ENCODE measurements around the gene CTR9. TPM values are rescaled to one million over a fixed set of nuclear protein-coding genes. Genes with fewer than 3 reads are reported as not detected.
"Not testable (repeated sequence)": the region's sequence is repeated elsewhere in the genome, so short reads cannot be mapped to it uniquely, and the experiment has no call there.

CTR9 gene
- total RNA-seq, 1 experiment from 2014 or later, result 25.1 TPM

- DNase-seq (ENCODE audit: low read depth), result peak; percentile 95
Observed at GRCh38 chr11:10818594-10818993, 67.5 kb downstream of the CTR9 start.

DNA sequence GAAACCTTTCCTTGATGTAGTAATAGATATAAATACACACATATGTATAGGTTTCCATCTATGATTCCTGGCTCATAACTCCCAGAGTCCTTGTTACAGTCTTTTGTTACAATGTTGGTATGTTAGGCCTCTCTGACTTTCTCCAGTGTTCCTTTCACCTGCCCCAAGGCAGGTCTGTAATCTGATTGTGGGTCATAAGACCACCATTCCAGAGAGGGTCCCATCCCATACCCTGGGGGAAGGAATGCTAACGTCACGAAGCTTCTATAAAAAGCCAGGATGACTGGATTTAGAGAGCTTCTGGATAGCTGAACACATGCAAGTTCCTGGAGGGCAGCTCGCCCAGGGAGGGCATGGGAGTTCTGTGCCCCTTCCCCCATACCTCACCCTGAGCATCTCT lies 71.4 kb downstream of the CTR9 start:
- not testable (repeated sequence) for DNase-seq (ENCODE audit: low read depth)

DNA sequence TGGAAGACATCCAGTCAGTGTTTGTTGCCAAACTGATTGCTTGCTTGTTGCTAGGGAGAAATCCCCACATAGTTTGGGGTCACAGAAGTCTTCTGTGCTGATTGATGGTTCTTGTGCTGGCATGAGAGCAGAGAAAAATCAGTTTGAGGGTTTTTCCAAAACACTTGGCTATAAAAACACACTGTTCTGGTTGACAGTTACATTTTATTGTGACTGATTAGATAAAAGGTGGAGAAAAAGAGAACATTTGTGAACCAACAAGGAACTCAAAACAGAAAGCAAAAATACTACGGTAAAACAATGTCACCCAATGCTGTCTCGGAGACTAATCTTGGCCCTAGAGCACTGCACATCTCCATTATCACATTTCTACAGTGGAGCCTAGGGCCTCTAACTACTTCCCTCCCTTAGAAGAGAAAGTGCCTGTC lies 72.1 kb downstream of the CTR9 start:
- DNase-seq (ENCODE audit: low read depth), result no peak

GRCh38 chr11:10824888-10825287 lies 73.8 kb downstream of the CTR9 start:
- no peak for DNase-seq (ENCODE audit: low read depth)

- no peak for DNase-seq (ENCODE audit: low read depth)
Observed at GRCh38 chr11:10828402-10828801, 77.4 kb downstream of the CTR9 start.

- no peak for DNase-seq (ENCODE audit: low read depth)
Observed at GRCh38 chr11:10829139-10829538, 78.1 kb downstream of the CTR9 start.

Other genes with a start within 250 kb of the CTR9 start
- 25.6 and 28.8 TPM in 2 replicates for gene RNF141, start 210.1 kb upstream of the CTR9 start, total RNA-seq (2014; rRNA removed)
- 0.06 TPM in 1 of 2 replicates, not detected in the other for gene LYVE1, start 182.6 kb upstream of the CTR9 start, total RNA-seq (2014; rRNA removed)
- gene IRAG1, start 57.5 kb upstream of the CTR9 start, total RNA-seq (2014; rRNA removed), result 0.38 and 1.3 TPM in 2 replicates
- gene EIF4G2, start 57.7 kb downstream of the CTR9 start, total RNA-seq (2014; rRNA removed), result 925 and 936 TPM in 2 replicates
- gene ZBED5, start 106.8 kb downstream of the CTR9 start, total RNA-seq (2014; rRNA removed), result 31.0 and 47.2 TPM in 2 replicates

All from LHCN-M2 (cell line).